IgD-negative memory B cell (primary cell): ENCODE measurements around the gene CCSER2. TPM values are rescaled to one million over a fixed set of nuclear protein-coding genes. Genes with fewer than 3 reads are reported as not detected.
"Not testable (repeated sequence)": the region's sequence is repeated elsewhere in the genome, so short reads cannot be mapped to it uniquely, and the experiment has no call there.

ENCODE experiments used
- H3K27ac Mint-ChIP-seq, 3 donors: one replicate each; pipeline ENCODE4 v1.8.0; 2020 to 2022; ENCODE audit warnings: mild to moderate bottlenecking in 3 of 3, mixed read lengths in 3 of 3, moderate library complexity in 1 of 3
- H3K27me3 Mint-ChIP-seq: one replicate; pipeline ENCODE4 v1.8.0; 2021; ENCODE audit warnings: mixed read lengths
- H3K36me3 Mint-ChIP-seq: one replicate; pipeline ENCODE4 v1.8.0; 2020; ENCODE audit warnings: mild to moderate bottlenecking, mixed read lengths
- H3K4me1 Mint-ChIP-seq, 3 donors: one replicate each; pipeline ENCODE4 v1.8.0; 2020 to 2022; ENCODE audit warnings: mixed read lengths in 3 of 3, mild to moderate bottlenecking in 1 of 3
- H3K4me3 Mint-ChIP-seq, 4 donors: one replicate each; pipeline ENCODE4 v1.8.0; 2020 to 2022; ENCODE audit warnings: mild to moderate bottlenecking in 4 of 4, mixed read lengths in 4 of 4, moderate library complexity in 3 of 4
- H3K9me3 Mint-ChIP-seq, 3 donors: one replicate each; pipeline ENCODE4 v1.8.0; 2020 to 2021; ENCODE audit warnings: mixed read lengths in 3 of 3, mild to moderate bottlenecking in 1 of 3
- polyA plus RNA-seq: library from polyadenylated mRNA; unstranded; fragments of 300-500 nt; fragmentation: Illumina TruSeq; gene quantifications from one replicate; pipeline ENCODE4 v1.2.3, GENCODE V29; 2021

Gene CCSER2
- polyA plus RNA-seq, 1 donor from 2014 or later, result 41.3 TPM

DNA sequence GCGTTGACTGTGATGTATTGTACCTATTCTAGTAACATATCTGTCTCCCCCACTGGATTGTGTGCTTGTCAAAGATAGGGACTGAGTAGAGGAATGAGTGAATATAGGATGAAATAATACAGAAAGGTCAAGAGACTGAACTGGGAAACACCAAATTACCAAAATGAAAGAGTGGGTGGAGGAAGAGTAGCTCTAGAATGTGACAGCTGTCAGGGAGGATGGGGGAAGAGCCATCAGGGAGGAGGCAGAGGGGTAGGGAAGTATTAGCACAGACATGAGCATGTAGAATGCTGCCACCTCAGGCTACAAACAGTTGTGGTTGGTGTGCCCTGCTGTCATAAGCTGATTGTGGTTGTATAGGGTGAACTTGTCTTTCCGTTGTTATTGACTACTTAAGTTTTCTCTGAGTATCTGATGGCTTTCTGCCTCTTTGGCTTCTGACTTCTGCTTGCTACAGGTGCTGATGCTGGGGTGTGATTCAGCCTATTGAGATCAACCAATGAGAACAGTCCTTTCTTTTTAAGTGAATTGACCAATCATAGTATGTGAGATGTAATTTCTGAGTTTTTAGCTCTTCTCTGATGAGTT is 5.6 kb downstream of the CCSER2 start:
- H3K4me3 Mint-ChIP-seq, result peak overlapping the region in 2 of 4 donors; percentile 2 to 51

DNA sequence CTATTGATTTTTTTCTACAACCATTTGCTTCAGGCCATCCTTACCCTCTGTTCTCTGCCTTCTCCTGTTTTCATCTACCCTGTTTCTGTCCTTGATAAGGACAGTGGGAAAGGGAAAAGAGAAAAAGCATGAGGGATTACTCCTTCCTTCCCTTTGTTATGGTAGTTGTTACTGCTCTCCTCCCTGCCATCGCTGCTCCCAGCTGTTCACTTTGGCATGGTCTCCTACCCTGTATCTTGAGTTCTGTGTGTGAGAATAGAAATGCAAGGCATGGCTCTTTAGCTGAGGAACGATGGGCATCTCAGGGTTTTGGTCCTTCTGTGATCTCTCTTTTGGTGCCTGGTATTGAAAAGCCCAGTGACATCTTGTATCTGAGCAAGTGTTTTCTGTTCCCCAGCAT is 6.4 kb downstream of the CCSER2 start:
- Mint-ChIP-seq H3K9me3 (no peaks in the 10 kb centered on the region), H3K27ac (peak overlapping the region; percentile 23 to 43 (median 31)), H3K4me3 (no peak overlapping the region), H3K36me3 (no peaks in the 10 kb centered on the region), H3K4me1 (peaks cover 18 to 32% (median 28%) of the 10 kb centered on the region in 3 donors), H3K27me3 (no peaks in the 10 kb centered on the region)

More for the DNA sequence above, 5.6 kb downstream of the CCSER2 start:
- no peaks in the 10 kb centered on the region for H3K9me3 Mint-ChIP-seq
- H3K27me3 Mint-ChIP-seq, result no peaks in the 10 kb centered on the region
- peak overlapping the region in 2 of 3 donors; percentile 19 to 23 for H3K27ac Mint-ChIP-seq
- no peaks in the 10 kb centered on the region for H3K36me3 Mint-ChIP-seq
- H3K4me1 Mint-ChIP-seq, result peaks cover 25 to 41% (median 37%) of the 10 kb centered on the region in 3 donors

DNA sequence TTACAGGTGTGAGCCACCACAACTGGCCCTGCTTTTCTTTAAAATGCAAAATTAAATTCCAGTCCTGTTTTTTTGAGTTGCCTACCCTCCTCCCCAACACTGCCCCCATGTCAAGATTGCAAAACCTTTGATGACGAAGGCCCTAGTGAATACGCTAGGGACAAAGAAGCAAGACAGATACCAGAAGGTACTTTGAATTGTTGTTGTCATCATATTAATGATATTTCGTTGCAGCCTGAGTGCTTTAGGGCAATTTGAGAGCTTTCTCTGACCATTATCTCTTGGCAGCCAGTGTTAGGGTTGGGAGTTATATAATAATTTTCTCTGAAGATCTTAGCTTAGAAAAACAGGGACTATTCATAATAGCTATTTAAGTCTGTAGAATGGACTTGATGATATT is 7.1 kb downstream of the CCSER2 start:
- Mint-ChIP-seq H3K9me3 (no peaks in the 10 kb centered on the region), H3K27ac (no peak overlapping the region), H3K4me1 (peaks cover 19 to 28% (median 22%) of the 10 kb centered on the region in 3 donors), H3K4me3 (no peak overlapping the region), H3K27me3 (no peaks in the 10 kb centered on the region), H3K36me3 (peaks cover under 1% of the 10 kb centered on the region)

DNA sequence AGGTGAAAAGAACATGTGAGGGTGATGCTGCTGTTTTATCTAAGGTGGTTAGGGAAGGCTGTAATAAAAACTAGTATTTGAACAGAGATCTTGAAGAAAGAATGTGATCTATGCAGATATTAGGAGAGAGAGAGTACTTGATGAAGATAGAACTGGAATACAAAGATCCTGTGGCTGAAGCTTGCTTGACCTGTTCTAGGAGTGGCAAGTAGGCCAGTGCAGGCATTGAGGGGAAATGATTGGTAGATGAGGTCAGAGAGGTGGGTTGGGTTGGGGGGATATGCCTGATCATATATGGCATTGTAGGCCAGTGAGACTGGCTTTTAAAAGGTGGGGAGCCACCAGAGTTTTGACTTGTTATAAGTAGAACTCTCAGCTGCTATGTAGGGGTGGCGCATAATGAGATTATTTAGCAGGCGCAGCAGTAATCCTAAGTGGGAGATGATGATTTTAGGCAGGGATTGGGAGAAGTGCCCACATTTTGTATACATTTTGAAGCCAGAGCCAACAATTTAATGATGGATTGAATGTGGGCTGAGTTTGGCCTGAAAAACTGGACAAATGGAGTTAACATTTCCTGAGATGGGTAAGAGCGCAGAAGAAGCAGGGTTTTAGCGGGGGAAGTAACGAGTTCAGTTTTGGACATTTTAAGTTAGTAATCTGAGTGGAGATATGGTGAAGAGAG is 8.2 kb downstream of the CCSER2 start:
- no peaks in the 10 kb centered on the region for H3K9me3 Mint-ChIP-seq

DNA sequence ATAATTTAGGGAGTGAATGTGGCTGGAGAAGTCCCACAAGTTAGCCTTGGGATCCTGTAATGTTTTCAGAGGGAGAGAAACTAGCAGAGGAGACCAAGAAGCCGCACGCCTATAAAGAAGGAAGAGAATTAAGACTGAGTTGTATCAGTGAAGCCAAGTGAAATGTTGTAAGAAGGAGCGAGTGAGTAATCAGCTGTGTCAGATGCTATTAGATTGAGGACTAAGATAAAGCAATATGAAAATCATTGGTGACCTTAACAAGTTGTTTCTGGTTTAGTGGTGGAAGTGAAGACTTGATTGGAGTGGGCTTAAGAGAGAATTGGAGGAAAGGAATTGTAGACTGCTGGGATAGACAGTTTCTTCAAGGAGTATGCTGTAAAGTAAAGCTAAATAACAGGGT is 8.8 kb downstream of the CCSER2 start:
- Mint-ChIP-seq H3K27ac (no peak overlapping the region), H3K27me3 (no peaks in the 10 kb centered on the region), H3K4me1 (peaks cover 16 to 29% (median 19%) of the 10 kb centered on the region in 3 donors), H3K4me3 (no peak overlapping the region), H3K36me3 (peaks cover 2% of the 10 kb centered on the region), H3K9me3 (no peaks in the 10 kb centered on the region)

More for the DNA sequence above, 8.2 kb downstream of the CCSER2 start:
- H3K4me1 Mint-ChIP-seq, result peaks cover 15 to 27% (median 20%) of the 10 kb centered on the region in 3 donors
- peaks cover 2% of the 10 kb centered on the region for H3K36me3 Mint-ChIP-seq
- H3K27ac Mint-ChIP-seq, result no peak overlapping the region
- no peak overlapping the region for H3K4me3 Mint-ChIP-seq
- H3K27me3 Mint-ChIP-seq, result no peaks in the 10 kb centered on the region

DNA sequence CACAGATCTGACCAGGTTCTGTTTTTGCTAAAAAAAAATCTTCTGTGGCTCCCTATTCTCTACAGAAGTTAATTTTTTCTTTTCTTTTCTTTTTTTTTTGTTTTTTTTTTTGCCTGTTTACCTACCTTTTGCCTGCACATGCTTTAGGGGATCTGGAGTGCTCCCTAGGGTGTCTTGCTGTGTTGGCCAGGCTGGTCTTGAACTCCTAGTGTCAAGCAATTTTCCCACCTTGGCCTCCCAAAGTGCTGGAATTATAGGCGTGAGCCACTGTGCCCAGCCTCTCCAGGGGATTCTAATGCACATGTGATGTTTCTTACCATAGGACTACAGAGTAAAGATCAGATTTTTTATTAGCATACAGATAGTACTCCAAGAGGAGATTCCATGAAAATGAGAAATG is 10.6 kb downstream of the CCSER2 start:
- peaks cover 2% of the 10 kb centered on the region for H3K36me3 Mint-ChIP-seq
- H3K27me3 Mint-ChIP-seq, result no peaks in the 10 kb centered on the region
- no peak overlapping the region for H3K4me3 Mint-ChIP-seq
- peaks cover 21 to 35% (median 23%) of the 10 kb centered on the region in 3 donors for H3K4me1 Mint-ChIP-seq
- H3K9me3 Mint-ChIP-seq, result no peaks in the 10 kb centered on the region
- H3K27ac Mint-ChIP-seq, result no peak overlapping the region

DNA sequence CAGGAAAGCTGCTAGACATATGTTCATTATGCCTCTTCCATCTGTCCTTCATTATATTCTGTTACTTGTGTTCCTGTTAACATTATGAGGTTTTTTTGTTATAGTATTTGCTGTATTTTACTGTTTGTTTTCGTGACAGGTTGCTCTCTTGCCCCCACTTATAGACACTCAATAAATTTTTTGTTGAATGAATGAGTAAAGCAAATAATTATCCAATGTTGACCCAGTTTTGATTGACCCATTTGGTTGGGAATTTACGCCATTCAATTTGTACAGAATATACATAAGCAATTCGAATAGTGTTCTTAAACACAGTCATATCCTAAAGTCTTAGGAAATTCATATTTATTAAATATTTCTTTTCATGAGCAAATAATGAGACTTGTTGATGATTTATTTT is 11.8 kb downstream of the CCSER2 start:
- H3K4me1 Mint-ChIP-seq, result peaks cover 19 to 35% (median 31%) of the 10 kb centered on the region in 3 donors
- no peak overlapping the region for H3K4me3 Mint-ChIP-seq
- no peaks in the 10 kb centered on the region for H3K27me3 Mint-ChIP-seq
- no peaks in the 10 kb centered on the region for H3K9me3 Mint-ChIP-seq
- H3K27ac Mint-ChIP-seq, result no peak overlapping the region
- H3K36me3 Mint-ChIP-seq, result peaks cover 4% of the 10 kb centered on the region

DNA sequence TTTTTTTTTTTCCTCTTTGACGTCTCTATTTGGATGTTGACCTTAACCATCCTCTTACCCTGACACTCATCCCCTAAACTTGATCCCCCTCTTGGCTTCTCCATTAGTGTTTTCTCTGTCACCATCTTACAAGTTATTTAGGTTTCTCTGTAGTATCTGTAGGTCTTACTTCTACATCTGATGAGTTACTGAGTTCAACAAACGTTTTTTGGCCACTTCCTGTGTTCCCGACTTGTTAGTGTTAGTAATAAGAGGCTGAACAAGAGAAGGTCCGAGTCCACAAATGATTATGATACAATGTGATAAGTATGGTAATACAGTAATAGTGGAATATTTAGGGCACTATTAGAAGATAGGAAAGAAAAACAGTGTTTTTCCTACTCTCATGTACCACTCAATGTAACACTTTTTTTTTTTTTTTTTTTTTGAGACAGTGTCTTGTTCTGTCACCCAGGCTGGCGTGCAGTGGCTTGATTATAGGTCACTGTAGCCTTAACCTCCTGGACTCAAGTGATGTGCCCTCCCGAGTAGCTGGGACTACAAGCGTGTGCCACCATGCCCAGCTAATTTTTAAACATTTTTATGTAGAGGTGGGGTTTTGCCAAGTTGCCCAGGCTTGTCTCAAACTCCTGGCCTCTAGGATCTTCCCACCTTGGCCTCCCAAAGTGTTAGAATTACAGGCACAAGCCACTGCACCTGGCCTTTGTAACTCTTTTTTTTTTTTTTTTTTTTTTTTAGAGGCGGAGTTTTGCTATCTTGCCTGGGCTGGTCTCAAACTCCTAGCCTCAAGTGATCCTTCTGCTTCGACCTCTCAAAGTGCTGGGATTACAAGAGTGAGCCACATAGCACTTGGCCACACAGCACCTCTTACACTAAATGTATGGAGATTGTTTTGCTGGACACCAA is 12.5 kb downstream of the CCSER2 start:
- peaks cover 19 to 35% (median 31%) of the 10 kb centered on the region in 3 donors for H3K4me1 Mint-ChIP-seq
- no peaks in the 10 kb centered on the region for H3K27me3 Mint-ChIP-seq
- no peak overlapping the region for H3K27ac Mint-ChIP-seq
- no peaks in the 10 kb centered on the region for H3K9me3 Mint-ChIP-seq
- peaks cover 4% of the 10 kb centered on the region for H3K36me3 Mint-ChIP-seq
- H3K4me3 Mint-ChIP-seq, result no peak overlapping the region

DNA sequence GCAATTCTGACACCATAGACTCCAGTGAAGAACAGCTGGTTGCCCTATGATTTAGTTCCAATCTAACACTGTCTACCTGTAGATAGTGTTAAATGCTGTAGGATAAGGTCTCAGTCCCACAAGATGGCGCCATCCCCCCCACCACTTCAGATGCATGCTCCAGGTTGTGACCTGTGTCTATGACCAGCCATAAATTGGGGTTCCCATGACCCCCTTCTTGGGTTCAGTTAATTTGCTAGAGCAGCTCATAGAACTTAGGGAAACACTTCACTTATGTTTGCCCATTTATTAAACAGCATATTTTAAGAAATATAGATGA is 13.1 kb downstream of the CCSER2 start:
- peaks cover 19 to 35% (median 31%) of the 10 kb centered on the region in 3 donors for H3K4me1 Mint-ChIP-seq
- no peaks in the 10 kb centered on the region for H3K9me3 Mint-ChIP-seq
- no peak overlapping the region for H3K4me3 Mint-ChIP-seq
- H3K27me3 Mint-ChIP-seq, result no peaks in the 10 kb centered on the region
- H3K36me3 Mint-ChIP-seq, result peaks cover 4% of the 10 kb centered on the region
- no peak overlapping the region for H3K27ac Mint-ChIP-seq

DNA sequence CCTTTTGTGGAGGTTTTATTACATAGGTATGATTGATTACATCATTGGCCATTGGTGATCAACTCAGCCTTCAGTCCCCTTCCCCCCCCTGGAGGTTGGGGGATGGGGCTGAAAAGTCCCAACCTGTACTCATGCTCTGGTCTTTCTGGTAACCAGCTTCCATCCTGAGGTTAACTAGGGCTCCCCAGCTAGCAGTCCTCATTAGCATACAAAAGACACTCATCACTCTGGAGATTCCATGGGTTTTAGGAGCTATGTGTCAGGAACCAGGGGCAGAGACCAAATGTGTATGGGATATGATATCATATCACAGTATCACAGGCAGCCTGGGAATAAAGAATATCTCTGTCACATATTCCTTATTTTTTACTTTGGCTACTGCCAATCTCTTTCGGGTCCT is 13.6 kb downstream of the CCSER2 start:
- Mint-ChIP-seq H3K36me3 (peaks cover 4% of the 10 kb centered on the region), H3K4me1 (peaks cover 19 to 35% (median 31%) of the 10 kb centered on the region in 3 donors), H3K27ac (no peak overlapping the region), H3K27me3 (no peaks in the 10 kb centered on the region), H3K9me3 (no peaks in the 10 kb centered on the region), H3K4me3 (peak overlapping the region in 1 of 4 donors; percentile 73)

DNA sequence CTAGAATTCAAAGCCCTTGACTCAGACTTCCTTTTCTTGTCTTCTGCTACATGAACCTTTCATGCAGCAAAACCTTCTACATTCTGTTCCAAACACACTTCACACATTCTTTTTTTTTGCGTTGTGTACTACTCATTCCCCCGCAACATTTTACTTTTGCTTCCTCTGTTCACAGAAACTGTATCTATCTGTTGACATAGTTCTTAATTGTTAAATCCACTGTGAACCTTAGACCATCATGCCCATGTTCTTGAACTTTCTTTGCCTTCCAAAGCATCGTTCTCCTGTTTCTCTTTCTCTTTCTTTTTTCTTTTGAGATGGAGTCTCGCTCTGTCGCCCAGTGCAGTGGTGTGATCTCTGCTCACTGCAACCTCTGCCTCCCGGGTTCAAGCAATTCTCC is 14.2 kb downstream of the CCSER2 start:
- H3K27ac Mint-ChIP-seq, result no peak overlapping the region
- H3K4me3 Mint-ChIP-seq, result peak overlapping the region in 2 of 4 donors; percentile 13 to 49
- peaks cover 4% of the 10 kb centered on the region for H3K36me3 Mint-ChIP-seq

DNA sequence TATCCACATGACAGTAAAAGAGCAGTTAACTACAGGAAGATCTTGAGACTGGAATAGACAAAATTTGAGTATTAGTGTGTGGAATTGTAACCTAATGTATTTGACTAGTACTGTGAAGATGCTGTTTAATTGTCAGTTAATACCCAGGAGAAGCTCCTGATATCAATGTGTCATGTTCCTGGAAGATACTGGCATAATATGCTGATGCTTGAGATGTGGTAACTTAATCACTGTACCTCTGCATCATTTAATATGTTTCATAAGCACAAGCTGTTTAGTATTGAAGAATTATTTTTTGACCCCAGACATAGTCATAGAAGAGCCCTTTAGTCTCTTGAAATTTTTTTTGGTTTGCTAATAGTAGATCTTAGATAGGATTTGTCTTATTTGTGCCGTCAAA is 15.4 kb downstream of the CCSER2 start:
- H3K27me3 Mint-ChIP-seq, result no peaks in the 10 kb centered on the region
- no peaks in the 10 kb centered on the region for H3K9me3 Mint-ChIP-seq
- H3K4me3 Mint-ChIP-seq, result no peak overlapping the region
- H3K27ac Mint-ChIP-seq, result no peak overlapping the region
- H3K36me3 Mint-ChIP-seq, result peaks cover 4% of the 10 kb centered on the region
- peaks cover 18 to 32% (median 26%) of the 10 kb centered on the region in 3 donors for H3K4me1 Mint-ChIP-seq

More for the DNA sequence above, 14.2 kb downstream of the CCSER2 start:
- peaks cover 19 to 35% (median 31%) of the 10 kb centered on the region in 3 donors for H3K4me1 Mint-ChIP-seq
- no peaks in the 10 kb centered on the region for H3K27me3 Mint-ChIP-seq
- H3K9me3 Mint-ChIP-seq, result no peaks in the 10 kb centered on the region

DNA sequence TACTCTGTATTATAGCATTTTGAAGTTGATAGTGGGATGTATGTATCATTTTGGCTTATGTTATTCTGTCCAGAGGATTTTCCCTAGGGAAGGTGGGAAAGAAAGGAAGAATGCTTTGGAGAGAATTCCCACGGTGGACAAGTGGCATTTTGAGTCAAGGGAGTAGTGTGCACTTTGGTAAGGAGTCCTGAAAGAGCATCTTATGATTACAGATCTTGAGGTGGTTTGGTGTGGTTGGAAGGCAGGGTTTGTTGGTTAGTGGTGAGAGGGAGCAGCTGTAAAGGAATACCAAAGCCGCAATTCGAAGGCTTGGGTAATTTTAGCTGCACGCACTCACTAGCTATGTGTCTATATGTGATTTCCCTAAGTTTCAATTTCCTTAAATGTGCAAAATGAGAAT is 16.1 kb downstream of the CCSER2 start:
- H3K4me3 Mint-ChIP-seq, result no peak overlapping the region
- peak overlapping the region in 1 of 3 donors; percentile 8 for H3K27ac Mint-ChIP-seq
- H3K4me1 Mint-ChIP-seq, result peaks cover 16 to 35% (median 31%) of the 10 kb centered on the region in 3 donors
- H3K9me3 Mint-ChIP-seq, result no peaks in the 10 kb centered on the region
- no peaks in the 10 kb centered on the region for H3K27me3 Mint-ChIP-seq
- peaks cover 7% of the 10 kb centered on the region for H3K36me3 Mint-ChIP-seq

DNA sequence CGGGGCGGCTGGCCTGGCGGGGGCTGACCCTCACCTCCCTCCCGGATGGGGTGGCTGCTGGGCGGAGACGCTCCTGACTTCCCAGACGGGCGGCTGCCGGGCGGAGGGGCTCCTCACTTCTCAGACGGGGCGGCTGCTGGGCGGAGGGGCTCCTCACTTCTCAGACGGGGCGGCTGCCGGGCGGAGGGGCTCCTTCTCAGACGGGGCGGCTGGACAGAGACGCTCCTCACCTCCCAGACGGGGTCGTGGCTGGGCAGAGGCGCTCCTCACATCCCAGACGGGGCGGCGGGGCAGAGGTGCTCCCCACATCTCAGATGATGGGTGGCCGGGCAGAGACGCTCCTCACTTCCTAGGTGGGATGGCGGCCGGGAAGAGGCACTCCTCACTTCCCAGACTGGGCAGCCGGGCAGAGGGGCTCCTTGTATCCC is 19.2 kb downstream of the CCSER2 start:
- H3K9me3 Mint-ChIP-seq, H3K27ac Mint-ChIP-seq, H3K36me3 Mint-ChIP-seq, H3K4me3 Mint-ChIP-seq, H3K27me3 Mint-ChIP-seq: not testable (repeated sequence)
- peaks cover 14 to 22% (median 21%) of the 10 kb centered on the region in 3 donors for H3K4me1 Mint-ChIP-seq

DNA sequence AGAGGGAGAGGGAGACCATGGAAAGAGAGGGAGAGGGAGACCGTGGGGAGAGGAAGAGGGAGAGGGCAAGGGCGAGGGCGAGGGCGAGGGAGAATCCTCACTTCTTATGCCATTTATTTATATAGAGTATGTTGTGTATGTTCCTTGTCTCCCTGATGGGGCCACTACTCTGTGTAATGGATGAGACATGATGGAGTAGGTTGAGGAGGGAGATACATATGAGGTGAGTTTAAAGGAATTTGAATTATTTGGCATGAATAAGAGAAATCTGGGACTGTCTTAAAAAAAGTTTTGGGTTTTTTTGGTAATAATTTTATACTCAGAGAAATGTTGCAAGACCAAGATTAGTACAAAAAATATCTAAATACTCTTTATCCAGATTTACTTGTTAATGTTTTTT is 20.1 kb downstream of the CCSER2 start:
- Mint-ChIP-seq H3K27ac (no peak overlapping the region), H3K4me3 (no peak overlapping the region), H3K36me3 (peaks cover 5% of the 10 kb centered on the region), H3K4me1 (peaks cover 12 to 19% (median 18%) of the 10 kb centered on the region in 3 donors), H3K27me3 (no peaks in the 10 kb centered on the region), H3K9me3 (no peaks in the 10 kb centered on the region)
